B cell (primary cell): ENCODE measurements around the gene DYRK3.

Experiments
- EZH2 ChIP-seq: IDR thresholded peaks from 2 replicates; pipeline ENCODE4 v1.6.1; 2012; ENCODE audit warnings: borderline replicate concordance, low read depth, mild to moderate bottlenecking, moderate library complexity, low read length; ENCODE audit not compliant: insufficient read depth, poor library complexity, severe bottlenecking
- TF ChIP-seq, protein P1 (sequence below): fragments of 200-600 bp; IDR thresholded peaks from one replicate; pipeline ENCODE4 v1.8.0; 2022; ENCODE audit warnings: antibody characterized with exemption, mild to moderate bottlenecking

- TF ChIP-seq, protein P1, sequence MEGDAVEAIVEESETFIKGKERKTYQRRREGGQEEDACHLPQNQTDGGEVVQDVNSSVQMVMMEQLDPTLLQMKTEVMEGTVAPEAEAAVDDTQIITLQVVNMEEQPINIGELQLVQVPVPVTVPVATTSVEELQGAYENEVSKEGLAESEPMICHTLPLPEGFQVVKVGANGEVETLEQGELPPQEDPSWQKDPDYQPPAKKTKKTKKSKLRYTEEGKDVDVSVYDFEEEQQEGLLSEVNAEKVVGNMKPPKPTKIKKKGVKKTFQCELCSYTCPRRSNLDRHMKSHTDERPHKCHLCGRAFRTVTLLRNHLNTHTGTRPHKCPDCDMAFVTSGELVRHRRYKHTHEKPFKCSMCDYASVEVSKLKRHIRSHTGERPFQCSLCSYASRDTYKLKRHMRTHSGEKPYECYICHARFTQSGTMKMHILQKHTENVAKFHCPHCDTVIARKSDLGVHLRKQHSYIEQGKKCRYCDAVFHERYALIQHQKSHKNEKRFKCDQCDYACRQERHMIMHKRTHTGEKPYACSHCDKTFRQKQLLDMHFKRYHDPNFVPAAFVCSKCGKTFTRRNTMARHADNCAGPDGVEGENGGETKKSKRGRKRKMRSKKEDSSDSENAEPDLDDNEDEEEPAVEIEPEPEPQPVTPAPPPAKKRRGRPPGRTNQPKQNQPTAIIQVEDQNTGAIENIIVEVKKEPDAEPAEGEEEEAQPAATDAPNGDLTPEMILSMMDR: no peak
- TF ChIP-seq EZH2: no peak
Measured at GRCh38 chr1:206698011-206698410, 62.7 kb downstream of the DYRK3 start.
